AG09309 (cell line): ENCODE measurements around the gene BTNL2.
"Not testable (repeated sequence)": the region's sequence is repeated elsewhere in the genome, so short reads cannot be mapped to it uniquely, and the experiment has no call there.

Experiments
- DNase-seq: peaks from one replicate; pipeline ENCODE4 v3.0.0-alpha.2; 2010; ENCODE audit warnings: low read depth
- H3K4me3 ChIP-seq: 2 replicates; pipeline ENCODE4 v1.5.1; 2011; ENCODE audit warnings: mild to moderate bottlenecking, low read depth, low read length, moderate library complexity; ENCODE audit not compliant: control insufficient read depth
- TF ChIP-seq, protein P1 (sequence below): IDR thresholded peaks from 2 replicates; pipeline ENCODE4 v1.5.1; 2011; ENCODE audit warnings: mild to moderate bottlenecking, low read depth, low read length, inconsistent platforms; ENCODE audit not compliant: insufficient read depth, control insufficient read depth; ENCODE audit errors: missing control alignments

The BTNL2 gene

DNA sequence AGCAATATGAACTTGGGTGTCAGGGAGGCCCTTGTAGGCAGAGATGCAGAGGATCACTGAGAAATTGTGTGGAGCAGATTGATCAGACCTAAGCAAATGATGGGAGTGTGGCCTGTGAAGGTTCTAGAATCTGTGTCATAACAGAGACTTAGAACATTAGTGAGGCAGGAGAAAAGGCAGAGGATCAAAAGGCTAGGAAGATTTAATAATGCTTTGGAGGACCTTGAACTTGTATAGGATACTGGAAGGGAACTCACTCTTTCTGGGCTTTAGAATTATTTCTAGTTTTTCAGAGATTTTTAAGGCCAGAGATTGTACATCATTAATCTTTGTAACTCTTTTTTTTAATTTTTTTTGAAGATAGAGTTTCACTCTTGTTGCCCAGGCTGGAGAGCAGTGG lies 35.2 kb downstream of the BTNL2 start, which contains the start of gene TSBP1:
TSBP1 (minus strand) TSS at position 101 of the 400 bp plus-strand sequence. CDS start 197 bp downstream, outside the sequence.
- TF ChIP-seq, protein P1, sequence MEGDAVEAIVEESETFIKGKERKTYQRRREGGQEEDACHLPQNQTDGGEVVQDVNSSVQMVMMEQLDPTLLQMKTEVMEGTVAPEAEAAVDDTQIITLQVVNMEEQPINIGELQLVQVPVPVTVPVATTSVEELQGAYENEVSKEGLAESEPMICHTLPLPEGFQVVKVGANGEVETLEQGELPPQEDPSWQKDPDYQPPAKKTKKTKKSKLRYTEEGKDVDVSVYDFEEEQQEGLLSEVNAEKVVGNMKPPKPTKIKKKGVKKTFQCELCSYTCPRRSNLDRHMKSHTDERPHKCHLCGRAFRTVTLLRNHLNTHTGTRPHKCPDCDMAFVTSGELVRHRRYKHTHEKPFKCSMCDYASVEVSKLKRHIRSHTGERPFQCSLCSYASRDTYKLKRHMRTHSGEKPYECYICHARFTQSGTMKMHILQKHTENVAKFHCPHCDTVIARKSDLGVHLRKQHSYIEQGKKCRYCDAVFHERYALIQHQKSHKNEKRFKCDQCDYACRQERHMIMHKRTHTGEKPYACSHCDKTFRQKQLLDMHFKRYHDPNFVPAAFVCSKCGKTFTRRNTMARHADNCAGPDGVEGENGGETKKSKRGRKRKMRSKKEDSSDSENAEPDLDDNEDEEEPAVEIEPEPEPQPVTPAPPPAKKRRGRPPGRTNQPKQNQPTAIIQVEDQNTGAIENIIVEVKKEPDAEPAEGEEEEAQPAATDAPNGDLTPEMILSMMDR: no peak
- no peak within 1 kb of the TSS for H3K4me3 ChIP-seq
- no peak for DNase-seq

DNA sequence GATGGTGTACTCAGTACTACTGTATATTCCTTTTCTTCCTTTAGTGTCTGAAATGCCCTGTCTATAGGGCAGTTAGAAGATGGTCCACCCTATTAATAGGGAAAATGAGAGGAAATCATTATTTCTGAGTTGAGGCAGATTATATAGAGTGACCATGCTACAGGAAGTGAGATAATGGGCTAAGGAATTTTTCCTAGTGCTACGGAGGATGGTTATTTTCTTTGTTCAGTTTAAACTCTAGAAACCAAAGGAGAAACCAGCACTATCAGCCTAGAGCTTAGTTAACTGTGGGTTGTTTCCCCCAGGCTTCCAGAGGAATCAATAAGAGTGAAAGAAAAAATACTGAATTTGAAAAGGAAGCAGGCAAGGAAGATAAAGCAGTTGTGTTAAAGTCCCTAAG lies 35.8 kb downstream of the BTNL2 start:
- TF ChIP-seq, protein P1: no peak
- no peak overlapping the region for H3K4me3 ChIP-seq
- no peak for DNase-seq

DNA sequence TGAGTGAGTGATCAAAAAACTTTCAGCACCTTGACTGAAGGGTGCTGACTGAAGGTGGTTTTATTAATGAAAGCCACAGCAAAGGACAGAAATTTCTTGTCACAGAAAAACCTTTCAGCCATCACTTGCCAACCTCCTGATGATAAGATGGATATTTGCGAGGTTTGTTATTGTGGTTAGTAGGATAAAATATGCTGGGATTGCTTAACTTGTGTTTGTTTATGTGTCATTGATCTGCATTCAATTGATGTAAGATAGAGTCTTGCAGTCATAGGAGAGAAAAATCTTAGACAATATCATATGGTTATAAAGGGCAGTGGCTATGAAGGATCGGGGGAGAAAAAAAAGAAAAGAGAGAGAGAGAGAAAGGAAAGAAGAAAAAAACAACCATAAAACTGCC lies 36.5 kb downstream of the BTNL2 start:
- TF ChIP-seq, protein P1: no peak
- H3K4me3 ChIP-seq: no peak overlapping the region
- DNase-seq: no peak

DNA sequence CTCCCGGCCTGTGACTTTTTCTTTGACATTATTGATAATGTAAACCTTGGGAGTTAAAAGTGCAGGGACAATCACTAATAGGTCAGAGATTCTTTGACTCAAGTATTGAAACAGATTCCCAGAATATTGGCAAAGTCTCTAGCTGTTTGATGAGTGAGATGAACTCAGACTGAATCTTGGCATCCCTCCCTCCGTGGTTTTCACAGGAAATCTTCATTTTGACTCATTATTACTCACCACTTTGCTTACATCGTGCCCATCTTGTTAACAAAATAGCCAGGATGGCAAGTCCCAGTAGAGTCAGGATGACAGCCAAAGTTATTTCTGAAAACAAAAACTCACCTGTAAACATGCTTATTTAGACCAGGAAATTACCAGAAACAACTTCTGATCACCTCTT lies 37.3 kb downstream of the BTNL2 start:
- peak; percentile 28 for DNase-seq
- no peak overlapping the region for H3K4me3 ChIP-seq
- TF ChIP-seq, protein P1: no peak

DNA sequence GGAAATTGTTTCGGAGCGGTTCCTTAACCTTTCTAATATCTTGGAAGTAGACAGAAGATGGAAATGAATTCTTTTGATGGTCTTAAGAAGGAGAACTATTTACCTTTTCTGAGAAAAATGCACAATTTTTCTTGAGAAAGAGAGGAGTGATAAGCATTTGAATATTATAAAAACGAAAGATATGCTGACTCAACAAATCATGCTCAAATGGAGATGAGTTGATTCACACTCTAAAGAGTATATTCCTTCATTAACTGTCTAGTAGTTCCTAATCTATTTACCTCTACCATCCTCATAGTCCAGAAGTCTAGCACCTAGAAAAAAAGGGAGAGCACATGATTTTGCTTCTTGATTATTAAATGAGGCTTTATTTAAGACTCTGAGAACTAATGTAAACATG lies 39.3 kb downstream of the BTNL2 start:
- TF ChIP-seq, protein P1: no peak

DNA sequence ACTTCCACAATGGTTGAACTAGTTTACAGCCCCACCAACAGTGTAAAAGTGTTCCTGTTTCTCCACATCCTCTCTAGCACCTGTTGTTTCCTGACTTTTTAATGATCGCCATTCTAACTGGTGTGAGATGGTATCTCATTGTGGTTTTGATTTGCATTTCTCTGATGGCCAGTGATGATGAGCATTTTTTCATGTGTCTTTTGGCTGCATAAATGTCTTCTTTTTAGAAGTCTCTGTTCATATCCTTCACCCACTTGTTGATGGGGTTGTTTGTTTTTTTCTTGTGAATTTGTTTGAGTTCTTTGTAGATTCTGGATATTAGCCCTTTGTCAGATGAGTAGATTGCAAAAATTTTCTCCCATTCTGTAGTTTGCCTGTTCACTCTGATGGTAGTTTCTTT lies 47.8 kb downstream of the BTNL2 start:
- not testable (repeated sequence) for DNase-seq

More for the DNA sequence above, 39.3 kb downstream of the BTNL2 start:
- no peak overlapping the region for H3K4me3 ChIP-seq
- no peak for DNase-seq

DNA sequence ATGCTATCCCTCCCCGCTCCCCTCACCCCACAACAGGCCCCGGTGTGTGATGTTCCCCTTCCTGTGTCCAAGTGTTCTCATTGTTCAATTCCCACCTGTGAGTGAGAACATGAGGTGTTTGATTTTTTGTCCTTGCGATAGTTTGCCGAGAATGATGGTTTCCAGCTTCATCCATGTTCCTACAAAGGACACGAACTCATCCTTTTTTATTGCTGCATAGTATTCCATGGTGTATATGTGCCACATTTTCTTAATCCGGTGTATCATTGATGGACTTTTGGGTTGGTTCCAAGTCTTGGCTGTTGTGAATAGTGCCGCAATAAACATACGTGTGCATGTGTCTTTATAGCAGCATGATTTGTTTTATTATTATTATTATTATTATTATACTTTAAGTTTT lies 48.4 kb downstream of the BTNL2 start:
- DNase-seq, H3K4me3 ChIP-seq: not testable (repeated sequence)

More for the DNA sequence above, 47.8 kb downstream of the BTNL2 start:
- not testable (repeated sequence) for H3K4me3 ChIP-seq

DNA sequence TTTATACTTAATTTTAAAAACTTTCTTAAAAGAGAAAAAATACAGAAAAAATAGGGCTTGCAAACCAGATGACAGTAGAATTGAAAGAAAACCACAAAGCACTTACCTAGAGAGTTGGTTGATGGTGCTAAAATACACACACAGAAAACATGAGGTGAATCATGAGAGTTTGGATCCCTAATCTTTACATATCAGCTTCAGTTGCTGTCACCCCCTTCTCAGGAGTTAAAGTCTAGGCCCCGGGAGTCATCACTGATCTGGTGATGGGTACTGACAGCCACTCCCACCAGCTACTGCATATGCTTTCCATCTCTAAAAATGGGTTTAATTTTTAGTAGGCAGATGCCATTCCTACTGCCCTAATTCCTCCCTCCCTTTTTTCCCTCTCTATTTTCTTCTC lies 52.0 kb downstream of the BTNL2 start:
- TF ChIP-seq, protein P1: no peak
- no peak overlapping the region for H3K4me3 ChIP-seq
- DNase-seq: no peak
